Dermis microvascular lymphatic vessel endothelial cell (primary cell): ENCODE results near the gene NAGPA. TPM values are rescaled to one million over a fixed set of nuclear protein-coding genes. Genes with fewer than 3 reads are reported as not detected.

Source experiments
- DNase-seq, 2 donors: peaks; one replicate each; pipeline versions ENCODE4 v3.0.0 to v3.0.0-alpha.2; 2010; ENCODE audit warnings: low read depth in 2 of 2
- total RNA-seq: library from RNA; depleted of rRNA; stranded (reverse); fragments of >200 nt; gene quantifications from 2 replicates; pipeline ENCODE4 v1.2.1, GENCODE V29; 2014

NAGPA gene
- total RNA-seq, 1 donor from 2014 or later = 12.1 TPM

- DNase-seq = no peak
These were observed 30.5 kb downstream of the NAGPA start for GRCh38 chr16:5003211-5003610.

- no peak for DNase-seq
These were observed 31.0 kb downstream of the NAGPA start for GRCh38 chr16:5002699-5003143.

GRCh38 chr16:5001986-5002385, 31.7 kb downstream of the NAGPA start:
- no peak for DNase-seq

DNA sequence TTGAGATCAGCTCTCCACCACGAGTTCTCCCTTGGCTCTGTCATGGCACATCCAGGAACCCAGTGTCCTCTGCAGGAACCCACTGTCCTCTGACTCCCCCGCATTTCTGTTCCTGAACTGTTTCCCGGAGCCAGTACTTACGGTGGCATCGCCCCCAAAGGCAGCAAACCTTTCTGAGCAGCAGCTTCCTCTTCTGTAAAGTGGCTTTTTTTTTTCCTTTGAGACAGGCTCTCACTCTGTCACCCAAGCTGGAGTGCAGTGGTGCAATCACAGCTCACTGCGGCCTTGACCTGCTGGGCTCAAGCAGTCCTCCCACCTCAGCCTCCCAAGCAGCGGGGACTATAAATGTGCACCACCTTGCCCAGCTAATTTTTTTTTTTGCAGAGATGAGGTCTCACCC, 32.2 kb downstream of the NAGPA start:
- DNase-seq = no peak

DNA sequence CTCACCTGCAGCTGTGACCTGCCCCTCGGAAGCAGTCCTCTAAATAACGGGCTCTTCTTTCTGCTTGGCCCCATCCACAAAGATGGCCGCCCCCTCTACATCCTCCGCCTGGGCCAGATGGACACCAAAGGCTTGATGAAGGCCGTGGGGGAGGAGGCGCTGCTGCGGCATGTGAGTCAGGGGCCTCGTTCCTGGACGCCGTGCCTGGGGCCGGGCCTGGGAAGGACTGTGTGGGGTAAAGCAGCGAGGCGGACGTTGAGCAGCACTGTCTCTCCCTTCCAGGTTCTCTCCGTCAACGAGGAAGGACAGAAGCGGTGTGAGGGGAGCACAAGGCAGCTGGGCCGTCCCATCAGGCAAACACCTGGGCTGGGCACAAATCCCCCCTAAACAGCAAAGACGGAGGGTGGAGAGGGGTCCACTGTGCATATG, 33.1 kb downstream of the NAGPA start:
- DNase-seq = no peak

- no peak for DNase-seq
These were observed 38.9 kb downstream of the NAGPA start for GRCh38 chr16:4994719-4995434.

GRCh38 chr16:4991754-4992153, 42.0 kb downstream of the NAGPA start:
- DNase-seq = no peak

- DNase-seq = no peak
These were observed 43.3 kb downstream of the NAGPA start for GRCh38 chr16:4990415-4990814.

DNA sequence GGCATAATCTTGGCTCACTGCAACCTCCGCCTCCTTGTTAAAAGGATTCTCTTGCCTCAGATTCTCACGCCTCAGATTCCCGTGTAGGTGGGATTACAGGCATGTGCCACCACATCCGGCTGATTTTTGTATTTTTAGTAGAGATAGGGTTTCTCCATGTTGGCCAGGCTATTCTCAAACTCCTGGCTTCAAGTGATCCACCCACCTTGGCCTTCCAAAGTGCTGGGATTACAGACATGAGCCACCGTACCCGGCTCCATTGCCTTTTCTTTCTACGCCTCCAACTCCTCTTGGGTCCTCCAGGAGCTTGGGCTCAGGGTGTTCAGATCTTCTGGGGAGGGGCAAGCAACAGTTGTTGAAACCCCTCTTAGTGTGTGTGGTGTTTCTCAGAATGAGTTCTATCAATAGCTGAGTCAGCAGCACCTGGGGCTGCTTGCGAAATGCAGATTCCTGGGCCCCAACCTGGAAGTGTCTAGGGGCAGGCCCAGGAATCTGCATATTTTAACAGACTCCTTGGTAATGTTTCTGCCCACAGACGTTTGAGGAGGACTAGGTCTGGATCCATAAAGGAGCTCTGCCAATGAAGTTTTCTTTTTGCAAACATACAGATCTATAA, 44.2 kb downstream of the NAGPA start:
- DNase-seq = no peak

DNA sequence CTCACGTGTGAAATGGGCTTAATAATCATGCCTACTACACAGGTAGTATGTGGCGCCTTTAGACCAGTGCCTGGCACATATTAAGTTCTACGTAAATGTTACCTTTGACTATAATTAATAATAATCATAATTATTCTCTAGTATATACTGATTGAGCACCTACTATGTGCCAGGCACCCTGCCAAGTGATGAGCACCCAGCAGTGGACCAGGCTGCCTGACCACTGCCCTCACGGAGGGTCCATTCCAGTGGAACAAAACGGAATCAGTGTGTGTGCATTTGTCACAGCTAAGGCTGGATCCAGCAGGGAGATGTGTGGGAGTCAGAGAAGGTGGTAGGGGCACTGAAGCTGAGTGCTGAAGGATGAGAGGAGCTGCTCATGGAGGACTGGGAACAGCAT, 45.1 kb downstream of the NAGPA start:
- no peak for DNase-seq

GRCh38 chr16:4987580-4988374, 46.0 kb downstream of the NAGPA start:
- no peak for DNase-seq

DNA sequence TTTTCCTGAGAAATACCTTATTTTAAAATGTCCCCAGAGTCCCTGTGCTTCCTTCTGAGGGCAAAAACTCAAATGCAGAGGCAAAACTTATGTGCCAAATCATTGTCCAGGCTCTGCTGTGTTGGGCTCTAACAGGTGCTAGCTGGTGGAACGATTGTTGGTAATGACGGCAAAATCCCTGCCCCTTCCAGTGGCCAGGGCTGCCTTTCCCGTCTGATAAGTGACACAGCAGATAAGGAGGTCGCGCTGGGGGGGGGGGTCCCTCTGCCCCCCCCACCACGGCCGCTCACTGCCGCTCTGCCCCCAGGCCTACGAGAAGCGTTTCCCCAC, 46.5 kb downstream of the NAGPA start:
- DNase-seq = no peak

GRCh38 chr16:4984174-4984990, 49.4 kb downstream of the NAGPA start:
- no peak for DNase-seq

- DNase-seq = no peak
These were observed 51.5 kb downstream of the NAGPA start for GRCh38 chr16:4982056-4982867.

DNA sequence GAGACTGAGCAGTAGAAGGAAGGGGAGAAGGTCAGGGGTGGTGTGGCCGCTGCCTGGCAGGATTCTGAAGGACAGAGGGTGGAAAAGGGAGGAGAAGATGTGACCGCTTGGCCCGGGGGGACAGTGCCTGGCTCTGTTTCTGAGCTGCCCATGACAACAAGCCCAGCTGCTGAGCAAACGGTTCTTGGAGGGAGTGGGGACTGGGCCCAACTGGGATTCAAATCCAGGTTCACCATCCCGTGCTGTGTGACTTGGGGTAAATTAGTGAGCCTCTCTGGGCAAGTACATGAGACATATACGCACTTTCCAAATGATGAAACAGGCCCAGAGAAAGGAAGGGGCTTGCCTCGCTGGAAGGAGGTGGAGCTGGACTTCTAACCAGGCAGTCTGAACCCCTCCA, 52.3 kb downstream of the NAGPA start:
- no peak for DNase-seq

DNA sequence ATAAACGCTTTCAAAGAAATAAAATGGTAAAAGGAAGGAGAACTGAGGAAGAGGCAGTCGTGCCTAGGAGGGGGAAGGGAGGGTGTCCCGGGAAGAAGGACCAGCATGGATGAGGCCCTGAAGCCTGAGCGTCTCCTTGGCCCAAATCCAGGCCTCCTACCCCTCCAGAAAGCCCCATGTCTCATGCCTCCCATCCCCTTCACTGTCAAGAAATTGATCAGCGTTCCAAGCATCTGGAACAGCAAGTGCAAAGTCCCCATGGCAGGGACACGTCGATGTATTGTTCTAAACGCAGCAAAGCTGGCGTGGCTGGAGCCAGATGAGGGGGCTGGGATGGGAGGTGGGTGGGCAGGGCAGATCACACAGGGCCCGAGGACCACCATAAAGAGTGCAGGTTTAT, 53.0 kb downstream of the NAGPA start:
- DNase-seq = no peak

DNA sequence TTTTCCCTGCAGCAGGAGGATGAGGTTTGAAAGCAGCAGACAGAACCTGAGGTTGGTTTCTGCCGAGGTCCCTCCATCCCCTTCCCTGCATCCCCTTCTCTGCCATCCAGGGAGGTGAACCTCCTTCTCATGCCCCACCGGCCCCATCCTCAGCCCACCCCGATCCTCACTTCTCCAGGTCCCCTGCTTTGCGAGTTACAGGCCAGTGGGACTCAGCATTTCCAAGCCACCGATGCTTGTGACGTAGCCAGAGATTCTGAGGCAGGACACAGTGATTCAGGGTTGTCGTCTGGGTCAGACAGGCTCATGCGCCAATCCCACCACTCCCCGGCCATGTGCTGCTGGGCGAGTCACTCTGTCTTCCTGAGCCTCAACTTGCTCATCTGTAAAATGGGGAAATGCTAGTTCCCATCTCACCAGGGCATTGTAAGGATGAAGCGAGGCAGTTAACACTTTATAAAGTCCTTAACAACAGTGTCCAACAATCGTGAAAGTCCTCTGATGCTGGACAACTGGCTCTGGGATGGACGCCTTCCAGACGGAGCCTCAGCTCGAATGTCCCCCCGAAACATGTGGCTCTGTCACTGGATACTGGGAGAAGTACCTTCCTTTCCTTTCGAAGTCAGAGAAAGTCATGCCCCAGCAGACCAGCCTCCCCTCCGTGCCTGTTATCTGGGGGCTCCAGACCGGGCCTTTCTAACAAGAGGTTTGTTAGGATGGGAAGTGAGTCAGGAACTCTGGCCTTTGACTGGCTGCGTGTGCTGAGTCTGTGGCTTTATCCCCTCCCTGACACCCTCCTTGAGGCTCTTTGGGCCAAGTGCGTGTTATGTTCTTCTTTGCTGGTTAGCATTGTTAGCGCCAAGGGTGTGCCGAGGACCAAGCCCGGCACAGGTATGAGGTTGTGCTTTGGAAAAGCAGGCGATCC, 53.7 kb downstream of the NAGPA start:
- DNase-seq = no peak

DNA sequence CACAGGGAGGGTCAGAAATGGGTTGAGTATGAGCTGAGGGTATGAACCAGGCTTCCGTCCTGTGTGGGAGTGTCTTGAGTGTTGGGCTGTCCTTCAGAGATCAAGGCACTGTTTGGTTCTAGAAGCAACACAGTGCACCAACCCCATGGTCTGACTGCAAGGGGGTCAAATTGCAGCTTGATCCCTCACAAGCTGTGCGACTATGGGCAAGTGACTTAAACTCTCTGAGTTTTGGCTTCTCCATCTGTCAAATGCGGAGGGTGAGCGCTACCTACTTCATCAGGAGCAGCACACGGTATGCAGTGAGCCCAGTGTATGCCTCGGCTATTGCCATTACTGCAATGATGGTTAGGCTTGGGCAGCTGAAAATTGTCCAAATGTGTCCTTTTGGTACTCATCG, 54.6 kb downstream of the NAGPA start:
- no peak for DNase-seq

DNA sequence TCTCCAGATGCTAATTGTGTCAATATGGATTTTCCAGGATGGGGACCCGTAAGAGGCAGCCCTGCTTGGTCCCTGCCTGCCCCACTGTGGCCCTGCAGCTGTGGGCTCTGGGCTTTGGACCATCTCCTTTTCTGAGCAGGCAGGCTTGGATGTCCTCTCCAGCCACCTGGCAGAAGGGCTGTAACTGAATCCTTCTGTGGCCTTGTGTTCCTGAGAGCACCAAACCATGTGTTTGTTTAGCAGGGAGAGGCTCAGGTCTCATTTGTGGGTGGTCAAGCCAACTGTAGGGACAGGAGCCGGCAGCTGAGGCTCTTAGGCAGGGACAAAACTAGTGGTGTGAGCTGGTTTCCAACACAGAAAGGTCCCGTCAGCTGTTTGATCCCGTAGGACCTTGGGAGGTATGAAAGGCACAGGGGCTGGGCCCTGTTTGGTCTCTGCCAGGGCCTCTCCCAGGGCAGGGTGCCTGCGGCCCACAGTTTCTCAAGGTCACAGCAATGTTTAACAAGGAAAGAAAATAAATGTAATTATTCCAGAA, 57.1 kb downstream of the NAGPA start:
- DNase-seq = no peak

DNA sequence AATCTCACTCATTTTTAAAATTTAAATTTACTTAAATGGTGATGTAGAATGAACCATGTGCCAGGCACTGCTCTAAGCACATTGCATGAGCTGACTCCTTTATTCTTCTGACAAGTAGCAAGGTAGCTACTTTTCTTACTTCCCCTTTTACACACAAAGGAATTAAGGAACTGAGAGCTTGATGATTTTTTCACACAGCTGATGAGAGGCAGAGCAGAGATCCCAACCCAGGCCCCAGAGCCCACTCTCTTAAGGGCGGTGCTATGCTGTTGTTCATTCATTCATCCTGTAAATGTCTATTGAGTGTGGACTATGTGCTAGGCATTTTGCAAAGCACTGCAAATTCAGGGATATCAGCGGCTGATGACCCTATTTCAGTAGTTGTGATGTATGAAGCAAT, 57.7 kb downstream of the NAGPA start:
- DNase-seq = no peak
